GM13976 (cell line): ENCODE results near the gene MBTPS1.
A peak's percentile ranks its signal among the peaks of the same experiment; 100 is the strongest.

Experiments used
- DNase-seq: peaks from one replicate; pipeline ENCODE4 v3.0.0; 2012; ENCODE audit warnings: low spot score
- in situ Hi-C: fragments of 300-500 bp; cut with MboI; formaldehyde crosslinking; loops from one replicate; pipeline ENCODE4 v1.12.0; 2022; ENCODE audit warnings: low sequenced_read_pairs, mixed read lengths, inconsistent platforms; ENCODE audit not compliant: unreplicated experiment
- TF ChIP-seq, protein P1 (sequence below): IDR thresholded peaks from 2 replicates; pipeline ENCODE4 v1.5.1; 2012; ENCODE audit warnings: borderline replicate concordance, mild to moderate bottlenecking; ENCODE audit not compliant: insufficient read depth; ENCODE audit errors: extremely low read depth, missing control alignments, control extremely low read depth

MBTPS1 gene

DNA sequence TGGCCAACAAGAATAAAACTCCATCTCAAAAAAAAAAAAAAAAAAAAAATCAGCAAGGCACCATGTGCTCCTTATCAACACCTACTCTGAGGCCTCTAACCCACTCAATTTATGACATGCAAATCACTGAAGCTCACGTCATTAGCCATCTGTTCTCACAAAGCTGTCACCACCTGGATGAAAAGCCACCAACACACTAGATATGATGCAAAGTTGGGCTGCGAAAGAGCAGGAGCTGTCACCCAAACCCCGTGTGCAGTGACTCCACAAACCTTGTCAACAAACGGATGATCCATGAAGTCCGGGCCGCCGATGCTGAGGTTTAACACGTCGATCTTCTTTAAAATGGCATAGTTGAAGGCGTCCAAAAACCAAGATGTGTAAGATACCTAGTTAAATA, 25.3 kb downstream of the MBTPS1 start:
- no peak for DNase-seq
- TF ChIP-seq, protein P1, sequence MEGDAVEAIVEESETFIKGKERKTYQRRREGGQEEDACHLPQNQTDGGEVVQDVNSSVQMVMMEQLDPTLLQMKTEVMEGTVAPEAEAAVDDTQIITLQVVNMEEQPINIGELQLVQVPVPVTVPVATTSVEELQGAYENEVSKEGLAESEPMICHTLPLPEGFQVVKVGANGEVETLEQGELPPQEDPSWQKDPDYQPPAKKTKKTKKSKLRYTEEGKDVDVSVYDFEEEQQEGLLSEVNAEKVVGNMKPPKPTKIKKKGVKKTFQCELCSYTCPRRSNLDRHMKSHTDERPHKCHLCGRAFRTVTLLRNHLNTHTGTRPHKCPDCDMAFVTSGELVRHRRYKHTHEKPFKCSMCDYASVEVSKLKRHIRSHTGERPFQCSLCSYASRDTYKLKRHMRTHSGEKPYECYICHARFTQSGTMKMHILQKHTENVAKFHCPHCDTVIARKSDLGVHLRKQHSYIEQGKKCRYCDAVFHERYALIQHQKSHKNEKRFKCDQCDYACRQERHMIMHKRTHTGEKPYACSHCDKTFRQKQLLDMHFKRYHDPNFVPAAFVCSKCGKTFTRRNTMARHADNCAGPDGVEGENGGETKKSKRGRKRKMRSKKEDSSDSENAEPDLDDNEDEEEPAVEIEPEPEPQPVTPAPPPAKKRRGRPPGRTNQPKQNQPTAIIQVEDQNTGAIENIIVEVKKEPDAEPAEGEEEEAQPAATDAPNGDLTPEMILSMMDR: no peak
- in situ Hi-C loops: no loop called here

DNA sequence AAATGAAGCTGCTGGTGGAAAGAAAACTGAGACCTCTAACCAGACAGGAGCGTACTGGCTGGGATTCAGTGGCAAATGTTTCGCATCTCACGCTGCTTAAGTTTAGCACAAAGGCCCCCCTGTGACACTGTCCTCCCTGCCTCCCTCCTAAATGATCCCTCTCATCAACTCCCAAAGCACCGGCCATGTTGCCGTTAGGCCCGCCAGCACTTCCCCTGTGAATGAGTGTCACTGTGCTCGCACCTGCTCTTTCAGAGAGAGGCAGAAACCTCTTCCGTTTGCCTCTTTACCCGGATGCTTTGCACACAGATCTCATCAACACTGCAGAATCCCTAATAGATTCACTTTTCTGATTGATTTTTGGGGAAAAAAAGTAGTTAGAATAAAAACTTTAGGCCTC, 26.5 kb downstream of the MBTPS1 start:
- DNase-seq: no peak
- TF ChIP-seq, protein P1: no peak
- in situ Hi-C loops: no loop called here

DNA sequence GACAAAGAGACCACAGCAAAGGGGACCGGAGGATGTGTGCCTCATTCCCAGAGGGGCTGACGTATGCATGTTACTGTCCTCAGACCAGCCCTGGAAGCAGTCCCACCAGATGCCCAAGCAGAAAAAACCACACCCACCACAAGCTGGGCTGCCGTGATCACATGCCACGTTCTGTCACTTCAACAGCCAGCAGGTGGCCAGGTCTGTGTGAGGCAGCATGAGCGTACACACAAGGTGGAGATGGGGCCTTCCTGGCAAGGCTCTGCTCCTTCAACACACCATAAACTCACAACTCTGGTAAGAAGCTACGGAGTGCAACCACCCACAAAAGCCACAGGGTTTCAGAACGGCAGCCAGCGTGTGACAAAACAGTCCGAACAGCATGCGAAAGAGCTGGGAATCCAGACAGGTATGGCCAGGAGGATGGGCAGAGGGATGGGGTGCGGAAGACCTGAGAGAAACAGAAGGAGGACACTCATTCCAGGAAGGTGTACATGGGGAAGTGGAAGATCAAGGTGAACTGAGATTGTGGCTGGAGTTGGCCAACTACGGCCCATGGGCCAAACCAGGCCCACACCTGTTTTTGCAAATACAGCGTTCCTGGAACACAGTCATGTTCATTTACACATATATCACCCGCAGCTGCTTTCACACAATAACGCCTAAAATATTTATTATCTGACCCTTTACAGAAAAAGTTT, 27.9 kb downstream of the MBTPS1 start:
- TF ChIP-seq, protein P1: peak; percentile 31
- in situ Hi-C loops: no loop called here
- peak; percentile 70 for DNase-seq

DNA sequence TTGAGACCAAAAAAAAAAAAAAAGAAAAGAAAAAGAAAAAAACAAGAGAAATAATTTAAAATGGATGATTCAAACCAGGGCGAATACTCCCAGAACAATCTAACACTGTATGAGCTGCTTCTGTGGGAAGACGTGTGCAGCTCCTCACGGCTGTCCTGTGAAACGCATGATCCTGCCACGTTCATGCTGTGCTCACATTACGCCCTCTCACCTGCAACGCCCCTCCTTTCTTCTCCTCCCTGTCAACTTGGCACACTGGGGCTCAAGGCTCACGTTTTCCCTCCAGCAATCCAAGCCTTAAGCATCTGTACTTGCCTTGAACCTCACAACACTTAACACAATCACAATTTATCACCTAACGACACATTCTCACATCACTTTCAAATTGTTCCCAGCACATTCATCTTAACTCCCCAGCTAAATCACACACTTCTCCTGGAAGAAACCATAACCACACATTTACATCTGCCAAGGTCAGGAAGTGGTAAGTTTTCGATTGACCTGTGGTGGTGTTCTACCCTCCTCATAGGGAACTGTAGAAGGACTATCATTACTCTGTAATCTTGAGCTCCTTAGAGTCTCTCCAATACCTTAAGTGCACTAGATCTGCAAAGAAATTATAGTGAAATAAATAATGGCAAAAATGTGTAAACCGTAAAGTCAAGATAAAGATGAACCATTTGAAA, 29.1 kb downstream of the MBTPS1 start:
- TF ChIP-seq, protein P1: no peak
- DNase-seq: no peak
- in situ Hi-C loops: no loop called here

DNA sequence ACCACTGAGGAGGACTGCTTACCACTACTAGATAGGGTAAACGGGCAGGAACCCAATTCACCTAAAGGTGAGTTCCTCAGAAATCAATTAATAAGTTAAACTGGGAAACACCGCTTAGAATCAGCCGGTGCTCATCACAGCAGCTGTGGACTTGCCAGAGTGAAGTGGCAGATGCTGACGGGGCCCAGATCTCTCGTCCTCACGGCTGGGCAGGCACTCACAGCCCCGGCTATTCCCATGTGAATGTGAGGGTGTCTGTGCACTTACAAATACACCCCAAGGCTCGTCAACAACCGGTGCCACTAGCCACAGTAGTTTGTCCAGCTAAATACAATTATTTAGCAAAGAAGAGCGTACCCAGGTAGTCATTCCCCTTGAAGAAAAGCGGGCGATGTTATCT, 29.7 kb downstream of the MBTPS1 start:
- in situ Hi-C loops: no loop called here

DNA sequence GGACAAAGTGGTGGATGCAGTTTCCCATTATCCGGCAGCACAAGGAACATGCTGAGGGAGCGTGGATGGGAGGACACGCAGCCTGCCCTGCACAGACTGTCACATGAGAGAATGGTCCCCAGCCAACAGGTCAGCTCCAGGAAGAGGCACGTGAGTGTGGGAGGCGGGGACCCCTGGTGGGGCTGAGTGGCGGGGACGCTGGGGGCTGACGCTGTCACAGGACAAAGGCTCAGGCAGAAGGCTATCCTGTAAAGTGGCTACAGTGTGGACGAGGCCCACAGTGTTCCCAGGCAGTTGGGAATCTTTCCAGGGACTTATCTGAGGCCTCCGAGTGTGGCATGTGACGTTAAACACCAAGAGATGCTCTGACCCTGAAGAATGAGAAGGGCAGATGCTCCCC, 30.4 kb downstream of the MBTPS1 start:
- in situ Hi-C loops: no loop called here
- DNase-seq: no peak
- TF ChIP-seq, protein P1: no peak

More for the DNA sequence above, 29.7 kb downstream of the MBTPS1 start:
- DNase-seq: no peak
- TF ChIP-seq, protein P1: no peak
